ENCODE results near the gene DNAH17. TPM values are rescaled to one million over a fixed set of nuclear protein-coding genes. Genes with fewer than 3 reads are reported as not detected.

Gene DNAH17
- polyA plus RNA-seq, 1 experiment, result not detected

GRCh38 chr17:78581304-78581703 is 4.1 kb upstream of the DNAH17 start:
- ChIA-PET CTCF (interaction anchor here (1.0 kb wide), 1 partner anchor 24 kb away, joined by 3 read pairs; no protein-coding TSS in a partner anchor), POLR2A (no interaction called here)
- H3K4me3 ChIP-seq (ENCODE audit: low read depth, low read length), result no peak overlapping the region
- TF ChIP-seq CTCF (IDR thresholded peaks at IDR 0.05; ENCODE audit: insufficient read depth, low read depth, low read length), result no peak
- H3K27me3 ChIP-seq (ENCODE audit: control insufficient read depth, insufficient read depth, low read length), result peaks cover 1% of the 10 kb centered on the region
- H3K36me3 ChIP-seq (ENCODE audit: control insufficient read depth, insufficient read depth, low read length), result no peaks in the 10 kb centered on the region
- DNase-seq (ENCODE audit: low read depth), result no peak

GRCh38 chr17:78580277-78580804 is 3.1 kb upstream of the DNAH17 start:
- H3K27me3 ChIP-seq (ENCODE audit: control insufficient read depth, insufficient read depth, low read length), result peaks cover 3% of the 10 kb centered on the region
- no peaks in the 10 kb centered on the region for H3K36me3 ChIP-seq (ENCODE audit: control insufficient read depth, insufficient read depth, low read length)
- CTCF ChIA-PET, result interaction anchor here (0.5 to 1.2 kb wide), 3 partner anchors 11 to 128 kb away, joined by 3 read pairs; no protein-coding TSS in a partner anchor
- POLR2A ChIA-PET, result no interaction called here
- no peak for DNase-seq (ENCODE audit: low read depth)
- TF ChIP-seq CTCF (IDR thresholded peaks at IDR 0.05; ENCODE audit: insufficient read depth, low read depth, low read length), result no peak
- no peak overlapping the region for H3K4me3 ChIP-seq (ENCODE audit: low read depth, low read length)

- Histone ChIP-seq H3K4me3 (ENCODE audit: low read depth, low read length) (no peak overlapping the region), H3K36me3 (ENCODE audit: control insufficient read depth, insufficient read depth, low read length) (no peaks in the 10 kb centered on the region), H3K27me3 (ENCODE audit: control insufficient read depth, insufficient read depth, low read length) (peaks cover 5% of the 10 kb centered on the region; the same call in 1 of the 2 replicates)
- POLR2A ChIA-PET, result no interaction called here
- CTCF ChIA-PET, result no interaction called here
- no peak for TF ChIP-seq CTCF (IDR thresholded peaks at IDR 0.05; ENCODE audit: insufficient read depth, low read depth, low read length)
- no peak for DNase-seq (ENCODE audit: low read depth)
These were observed 645 bp downstream of the DNAH17 start for GRCh38 chr17:78576389-78577112.

GRCh38 chr17:78575899-78576298 is 1.3 kb downstream of the DNAH17 start:
- H3K27me3 ChIP-seq (ENCODE audit: control insufficient read depth, insufficient read depth, low read length), result peaks cover 7% of the 10 kb centered on the region
- ChIA-PET CTCF (no interaction called here), POLR2A (no interaction called here)
- no peak for DNase-seq (ENCODE audit: low read depth)
- TF ChIP-seq CTCF (IDR thresholded peaks at IDR 0.05; ENCODE audit: insufficient read depth, low read depth, low read length), result no peak
- no peak overlapping the region for H3K4me3 ChIP-seq (ENCODE audit: low read depth, low read length)
- no peaks in the 10 kb centered on the region for H3K36me3 ChIP-seq (ENCODE audit: control insufficient read depth, insufficient read depth, low read length)

- POLR2A ChIA-PET, result no interaction called here
- no peak for DNase-seq (ENCODE audit: low read depth)
- peaks cover 7% of the 10 kb centered on the region for H3K27me3 ChIP-seq (ENCODE audit: control insufficient read depth, insufficient read depth, low read length)
- no peak overlapping the region for H3K4me3 ChIP-seq (ENCODE audit: low read depth, low read length)
- CTCF ChIA-PET, result no interaction called here
- H3K36me3 ChIP-seq (ENCODE audit: control insufficient read depth, insufficient read depth, low read length), result no peaks in the 10 kb centered on the region
- no peak for TF ChIP-seq CTCF (IDR thresholded peaks at IDR 0.05; ENCODE audit: insufficient read depth, low read depth, low read length)
These were observed 1.9 kb downstream of the DNAH17 start for GRCh38 chr17:78575340-78575739.
